Caco-2 (cell line): ENCODE results near the gene DDX51. TPM values are rescaled to one million over a fixed set of nuclear protein-coding genes. Genes with fewer than 3 reads are reported as not detected.

Source experiments
- BruUV-seq: library from RNA; stranded (reverse); fragments of 400-500 nt; replicated peaks from 2 replicates; lab custom pipeline; 2021; lab: Mats Ljungman, UMichigan
- CTCF ChIA-PET: fragments of 300-600 bp; sonication (Branson Sonifier 250); formaldehyde crosslinking; loops from one replicate; lab custom pipeline; 2022; ENCODE audit warnings: antibody characterized with exemption; lab: Charles Lee
- POLR2A ChIA-PET: fragments of 300-600 bp; sonication (Branson Sonifier 250); formaldehyde crosslinking; loops from one replicate; lab custom pipeline; 2022; ENCODE audit warnings: antibody characterized with exemption; lab: Charles Lee
- DNase-seq, 2 experiments: peaks; one replicate each; pipeline versions ENCODE4 v3.0.0 to v3.0.0-alpha.2; 2020 to 2022
- H3K27me3 ChIP-seq: replicated peaks from 2 replicates; pipeline ENCODE4 v1.6.0; 2011; ENCODE audit warnings: low read length; ENCODE audit not compliant: control insufficient read depth, insufficient read depth
- H3K36me3 ChIP-seq: 2 replicates; pipeline ENCODE4 v1.5.1; 2011; ENCODE audit warnings: low read length; ENCODE audit not compliant: control insufficient read depth, insufficient read depth
- H3K4me1 ChIP-seq: fragments of 250-450 bp; sonication (Bioruptor Pico); 2 replicates; pipeline ENCODE4 v1.5.1; 2020; ENCODE audit warnings: mild to moderate bottlenecking
- H3K4me3 ChIP-seq: 2 replicates; pipeline ENCODE4 v1.5.1; 2011; ENCODE audit warnings: low read depth, mild to moderate bottlenecking, control low read depth, low read length
- H3K9me3 ChIP-seq: fragments of 250-450 bp; sonication (Bioruptor Pico); 2 replicates; pipeline ENCODE4 v1.5.1; 2020; ENCODE audit warnings: mild to moderate bottlenecking, moderate library complexity
- H3K27ac Mint-ChIP-seq: one replicate; pipeline ENCODE4 v1.8.0; 2022; ENCODE audit warnings: mixed read lengths; ENCODE audit not compliant: unreplicated experiment
- H3K27me3 Mint-ChIP-seq: one replicate; pipeline ENCODE4 v1.8.0; 2022; ENCODE audit warnings: mixed read lengths; ENCODE audit not compliant: insufficient read depth, unreplicated experiment
- H3K36me3 Mint-ChIP-seq: one replicate; pipeline ENCODE4 v1.8.0; 2022; ENCODE audit warnings: mild to moderate bottlenecking, mixed read lengths; ENCODE audit not compliant: insufficient read depth, unreplicated experiment
- H3K4me1 Mint-ChIP-seq: one replicate; pipeline ENCODE4 v1.8.0; 2022; ENCODE audit warnings: low read depth, mixed read lengths; ENCODE audit not compliant: unreplicated experiment
- H3K4me3 Mint-ChIP-seq: one replicate; pipeline ENCODE4 v1.8.0; 2022; ENCODE audit warnings: mild to moderate bottlenecking, moderate library complexity, mixed read lengths; ENCODE audit not compliant: unreplicated experiment
- H3K9me3 Mint-ChIP-seq: one replicate; pipeline ENCODE4 v1.8.0; 2022; ENCODE audit warnings: mixed read lengths; ENCODE audit not compliant: unreplicated experiment
- intact Hi-C: fragments of 100-400 bp; cut with micrococcal nuclease; formaldehyde crosslinking; loops from one replicate; pipeline ENCODE4 v1.10.0; 2022; ENCODE audit not compliant: unreplicated experiment
- total RNA-seq: library from RNA; stranded (reverse); gene quantifications from 2 replicates; pipeline ENCODE4 v1.2.3, GENCODE V29; 2022
- TF ChIP-seq, protein P1 (sequence below), 2 experiments: fragments of 200-600 bp in 1 of 2; IDR thresholded peaks; 1 replicate in 1 of 2; 2 replicates in 1 of 2; pipeline versions ENCODE4 v1.5.1 to v1.8.0; 2011 to 2022; ENCODE audit warnings: antibody characterized with exemption in 1 of 2, control low read depth in 1 of 2, inconsistent platforms in 1 of 2, low read depth in 1 of 2, low read length in 1 of 2, mild to moderate bottlenecking in 1 of 2, moderate library complexity in 1 of 2; ENCODE audit not compliant: insufficient read depth in 1 of 2, severe bottlenecking in 1 of 2, unreplicated experiment in 1 of 2

Gene DDX51
- total RNA-seq, 1 experiment from 2014 or later, result 40.4 TPM

DNA sequence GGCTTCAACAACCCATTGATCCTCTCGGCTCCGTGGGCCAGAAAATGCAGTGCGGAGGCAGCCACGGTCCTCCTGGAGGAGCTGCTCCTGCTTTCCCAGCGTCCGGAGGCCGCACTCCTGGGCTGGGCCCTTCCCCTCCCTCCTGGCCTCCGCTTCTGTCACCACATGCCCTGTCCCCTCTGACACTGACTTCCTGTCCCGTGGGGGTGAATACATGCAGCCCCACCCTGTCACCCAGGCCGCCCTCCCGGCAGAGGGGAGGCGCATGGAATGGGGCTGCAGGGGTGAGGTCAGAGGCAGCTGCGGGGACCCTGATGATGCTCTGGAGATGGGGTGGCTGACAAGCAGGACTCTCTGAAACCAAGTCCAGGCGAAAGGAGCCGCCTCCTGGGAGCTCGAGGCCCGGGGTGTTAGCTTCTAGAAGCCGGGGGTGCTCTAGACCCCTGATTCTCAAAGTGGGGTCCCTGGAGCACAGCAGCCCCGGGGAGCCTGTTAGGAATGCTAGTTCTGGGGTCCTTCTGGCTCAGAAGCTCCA is 32.3 kb upstream of the DDX51 start:
- H3K4me3 ChIP-seq, result no peak overlapping the region
- intact Hi-C loops, result no loop called here
- H3K36me3 ChIP-seq, result no peaks in the 10 kb centered on the region
- peaks cover 11% of the 10 kb centered on the region for H3K4me1 ChIP-seq
- DNase-seq, result no peak
- Mint-ChIP-seq H3K36me3 (peaks cover 5% of the 10 kb centered on the region), H3K9me3 (no peaks in the 10 kb centered on the region), H3K27ac (no peak overlapping the region), H3K4me1 (peaks cover 6% of the 10 kb centered on the region), H3K27me3 (peaks cover 10% of the 10 kb centered on the region), H3K4me3 (no peak overlapping the region)
- no peaks in the 10 kb centered on the region for H3K27me3 ChIP-seq
- CTCF ChIA-PET, result no interaction called here
- POLR2A ChIA-PET, result no interaction called here
- H3K9me3 ChIP-seq, result no peaks in the 10 kb centered on the region
- no TSS peak for BruUV-seq
- TF ChIP-seq, protein P1, sequence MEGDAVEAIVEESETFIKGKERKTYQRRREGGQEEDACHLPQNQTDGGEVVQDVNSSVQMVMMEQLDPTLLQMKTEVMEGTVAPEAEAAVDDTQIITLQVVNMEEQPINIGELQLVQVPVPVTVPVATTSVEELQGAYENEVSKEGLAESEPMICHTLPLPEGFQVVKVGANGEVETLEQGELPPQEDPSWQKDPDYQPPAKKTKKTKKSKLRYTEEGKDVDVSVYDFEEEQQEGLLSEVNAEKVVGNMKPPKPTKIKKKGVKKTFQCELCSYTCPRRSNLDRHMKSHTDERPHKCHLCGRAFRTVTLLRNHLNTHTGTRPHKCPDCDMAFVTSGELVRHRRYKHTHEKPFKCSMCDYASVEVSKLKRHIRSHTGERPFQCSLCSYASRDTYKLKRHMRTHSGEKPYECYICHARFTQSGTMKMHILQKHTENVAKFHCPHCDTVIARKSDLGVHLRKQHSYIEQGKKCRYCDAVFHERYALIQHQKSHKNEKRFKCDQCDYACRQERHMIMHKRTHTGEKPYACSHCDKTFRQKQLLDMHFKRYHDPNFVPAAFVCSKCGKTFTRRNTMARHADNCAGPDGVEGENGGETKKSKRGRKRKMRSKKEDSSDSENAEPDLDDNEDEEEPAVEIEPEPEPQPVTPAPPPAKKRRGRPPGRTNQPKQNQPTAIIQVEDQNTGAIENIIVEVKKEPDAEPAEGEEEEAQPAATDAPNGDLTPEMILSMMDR (IDR thresholded peaks at IDR 0.05; ENCODE audit: insufficient read depth in 1 of 2, low read depth in 1 of 2, low read length in 1 of 2, severe bottlenecking in 1 of 2, unreplicated experiment in 1 of 2), result no peak

DNA sequence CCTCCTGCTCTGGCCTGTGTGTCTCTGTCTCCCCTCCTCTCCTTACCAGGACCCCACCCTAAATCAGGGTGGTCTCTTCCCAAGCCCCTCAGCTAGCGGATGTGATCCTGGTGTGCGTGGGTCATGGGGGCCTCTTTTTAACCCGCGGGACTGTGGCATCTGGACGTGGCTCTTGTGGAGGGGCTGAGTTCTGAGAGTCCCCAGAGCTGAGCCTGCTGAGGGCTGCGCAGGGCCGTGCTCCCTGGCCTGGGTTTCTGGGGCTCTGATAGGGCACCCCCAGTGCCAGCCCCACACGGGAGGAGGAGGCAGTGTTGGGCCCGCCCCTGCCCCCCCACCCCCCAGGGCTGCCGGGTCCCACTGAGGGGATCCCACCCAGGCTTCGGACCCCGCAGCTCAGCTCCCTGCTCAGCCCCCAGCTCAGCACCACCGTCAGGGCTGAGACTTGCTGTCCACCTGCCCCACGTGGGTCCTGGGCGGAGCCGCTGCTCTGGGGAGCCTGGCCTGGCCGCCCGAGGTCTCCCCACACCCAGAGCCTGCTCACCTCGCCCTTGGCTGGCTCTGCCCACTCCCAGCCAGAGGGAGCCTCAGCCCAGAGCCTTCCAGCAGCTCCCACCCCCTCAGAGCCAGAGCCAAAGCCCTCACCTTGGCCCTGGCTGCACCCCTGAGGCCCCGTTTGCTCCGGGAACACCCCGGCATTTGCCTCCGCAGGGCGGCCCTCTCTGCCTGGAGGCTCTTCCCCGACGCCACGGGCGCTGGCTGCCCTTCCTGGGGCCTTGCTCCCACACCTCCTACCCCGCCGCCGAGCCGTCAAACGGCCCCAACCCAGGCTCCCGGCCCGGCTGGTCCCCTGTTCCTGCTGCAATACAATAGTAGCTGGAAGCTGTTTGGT is 31.6 kb upstream of the DDX51 start:
- Mint-ChIP-seq H3K36me3 (peaks cover 5% of the 10 kb centered on the region), H3K27ac (no peak overlapping the region), H3K4me1 (peaks cover 6% of the 10 kb centered on the region), H3K4me3 (no peak overlapping the region), H3K9me3 (no peaks in the 10 kb centered on the region), H3K27me3 (peaks cover 5% of the 10 kb centered on the region)
- TF ChIP-seq, protein P1 (IDR thresholded peaks at IDR 0.05; ENCODE audit: insufficient read depth in 1 of 2, low read depth in 1 of 2, low read length in 1 of 2, severe bottlenecking in 1 of 2, unreplicated experiment in 1 of 2), result no peak
- ChIA-PET POLR2A (no interaction called here), CTCF (no interaction called here)
- no TSS peak for BruUV-seq
- DNase-seq, result no peak
- Histone ChIP-seq H3K36me3 (no peaks in the 10 kb centered on the region), H3K27me3 (no peaks in the 10 kb centered on the region), H3K4me1 (peaks cover 11% of the 10 kb centered on the region), H3K9me3 (no peaks in the 10 kb centered on the region), H3K4me3 (no peak overlapping the region)
- intact Hi-C loops, result no loop called here

DNA sequence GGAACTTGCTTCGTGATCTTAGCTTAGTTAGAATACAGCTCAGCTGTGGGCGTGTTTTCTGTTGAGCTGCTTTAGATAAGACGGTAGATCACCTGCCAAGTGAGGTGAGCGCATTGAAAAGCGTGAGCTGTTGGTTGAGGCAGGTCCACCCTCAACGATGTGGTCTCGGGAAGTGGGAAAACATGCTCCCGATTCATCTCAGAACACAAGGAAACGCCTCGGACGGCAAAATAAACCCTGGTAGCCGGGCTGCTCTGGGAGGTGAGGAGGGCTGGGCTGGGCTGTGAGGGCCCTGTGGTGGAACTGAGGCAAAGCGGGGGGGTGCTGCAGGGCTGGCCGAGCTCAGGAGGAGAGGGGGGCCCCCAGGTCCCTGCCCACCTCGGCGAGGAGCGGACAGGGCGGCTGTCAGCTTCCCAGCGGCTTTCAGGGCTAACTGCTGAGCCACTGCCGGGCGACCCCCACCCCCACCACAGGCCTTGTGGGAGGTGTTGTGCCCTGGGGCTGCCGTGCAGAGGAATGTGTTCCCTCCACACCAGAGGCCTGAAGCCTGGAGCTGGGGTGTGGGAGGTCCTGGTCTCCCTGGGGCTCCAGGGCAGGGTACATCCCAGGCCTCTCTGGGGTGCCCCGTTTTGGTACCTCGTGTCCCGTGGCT is 30.8 kb upstream of the DDX51 start:
- ChIA-PET CTCF (interaction anchor here (0.7 kb wide), 1 partner anchor 21 kb away, joined by 3 read pairs; no protein-coding TSS in a partner anchor), POLR2A (interaction anchor here (0.6 kb wide), 1 partner anchor 15 kb away, joined by 3 read pairs; no protein-coding TSS in a partner anchor)
- Mint-ChIP-seq H3K27me3 (peaks cover 5% of the 10 kb centered on the region), H3K9me3 (no peaks in the 10 kb centered on the region), H3K27ac (no peak overlapping the region), H3K4me3 (peak overlapping the region; percentile 33), H3K36me3 (peaks cover 5% of the 10 kb centered on the region), H3K4me1 (peaks cover 6% of the 10 kb centered on the region)
- Histone ChIP-seq H3K36me3 (no peaks in the 10 kb centered on the region), H3K27me3 (no peaks in the 10 kb centered on the region), H3K4me1 (peaks cover 11% of the 10 kb centered on the region), H3K4me3 (no peak overlapping the region), H3K9me3 (no peaks in the 10 kb centered on the region)
- intact Hi-C loops, result no loop called here
- DNase-seq, result no peak
- TF ChIP-seq, protein P1 (IDR thresholded peaks at IDR 0.05; ENCODE audit: insufficient read depth in 1 of 2, low read depth in 1 of 2, low read length in 1 of 2, severe bottlenecking in 1 of 2, unreplicated experiment in 1 of 2), result no peak
- BruUV-seq, result no TSS peak
